Sigmoid colon (tissue), 4 donors: Measurements from ENCODE around the gene ZAR1L.

Source experiments
- POLR2A ChIP-seq, 2 donors: fragments of 450-650 bp; IDR thresholded peaks; one replicate each; pipeline ENCODE4 v1.6.1; 2016; ENCODE audit warnings: antibody characterized with exemption in 2 of 2, mild to moderate bottlenecking in 2 of 2, moderate library complexity in 2 of 2
- POLR2AphosphoS5 ChIP-seq, 4 donors: sonication (generic); formaldehyde crosslinking; IDR thresholded peaks; one replicate each; pipeline ENCODE4 v1.6.1; 2017; ENCODE audit warnings: antibody characterized with exemption in 4 of 4
- TF ChIP-seq, protein P1 (sequence below), 4 experiments: fragments of 450-650 bp in 3 of 4; fragments of 200-600 bp in 1 of 4; IDR thresholded peaks; one replicate each; pipeline ENCODE4 v1.5.1; 2016 to 2019; ENCODE audit warnings: antibody characterized with exemption in 4 of 4, mild to moderate bottlenecking in 3 of 4, moderate library complexity in 2 of 4

DNA sequence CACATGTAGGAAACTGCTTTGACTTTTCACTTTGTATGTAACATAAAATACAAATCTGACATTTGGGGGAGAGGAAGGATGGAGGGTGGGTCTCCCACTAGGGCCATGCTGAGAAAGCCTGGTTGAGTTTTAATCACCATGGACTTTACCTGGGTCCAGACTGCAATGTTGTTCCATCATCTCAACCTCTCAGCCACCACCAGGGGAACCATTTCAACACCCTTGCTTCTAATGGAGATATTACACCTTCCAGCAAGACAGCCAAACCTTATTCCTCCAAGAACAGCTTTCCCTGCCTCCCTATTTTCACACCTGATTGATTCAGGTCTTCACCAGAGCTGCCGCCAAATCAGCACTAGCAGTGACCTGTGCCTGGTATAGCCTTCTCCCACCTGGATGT is 56.0 kb downstream of the ZAR1L start:
- TF ChIP-seq, protein P1, sequence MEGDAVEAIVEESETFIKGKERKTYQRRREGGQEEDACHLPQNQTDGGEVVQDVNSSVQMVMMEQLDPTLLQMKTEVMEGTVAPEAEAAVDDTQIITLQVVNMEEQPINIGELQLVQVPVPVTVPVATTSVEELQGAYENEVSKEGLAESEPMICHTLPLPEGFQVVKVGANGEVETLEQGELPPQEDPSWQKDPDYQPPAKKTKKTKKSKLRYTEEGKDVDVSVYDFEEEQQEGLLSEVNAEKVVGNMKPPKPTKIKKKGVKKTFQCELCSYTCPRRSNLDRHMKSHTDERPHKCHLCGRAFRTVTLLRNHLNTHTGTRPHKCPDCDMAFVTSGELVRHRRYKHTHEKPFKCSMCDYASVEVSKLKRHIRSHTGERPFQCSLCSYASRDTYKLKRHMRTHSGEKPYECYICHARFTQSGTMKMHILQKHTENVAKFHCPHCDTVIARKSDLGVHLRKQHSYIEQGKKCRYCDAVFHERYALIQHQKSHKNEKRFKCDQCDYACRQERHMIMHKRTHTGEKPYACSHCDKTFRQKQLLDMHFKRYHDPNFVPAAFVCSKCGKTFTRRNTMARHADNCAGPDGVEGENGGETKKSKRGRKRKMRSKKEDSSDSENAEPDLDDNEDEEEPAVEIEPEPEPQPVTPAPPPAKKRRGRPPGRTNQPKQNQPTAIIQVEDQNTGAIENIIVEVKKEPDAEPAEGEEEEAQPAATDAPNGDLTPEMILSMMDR (IDR thresholded peaks at IDR 0.05): peak in 1 of 4 experiments; percentile 32
- TF ChIP-seq POLR2A (IDR thresholded peaks at IDR 0.05) (no peak), POLR2AphosphoS5 (IDR thresholded peaks at IDR 0.05) (no peak)
